ENCODE results near the gene JAKMIP2.

GRCh38 chr5:147552897-147553296, 229.6 kb downstream of the JAKMIP2 start:
- TF ChIP-seq CTCF (IDR thresholded peaks at IDR 0.05) (no peak), POLR2AphosphoS5 (IDR thresholded peaks at IDR 0.05; ENCODE audit: low read depth, low read length) (no peak), SIN3A (IDR thresholded peaks at IDR 0.05; ENCODE audit: borderline replicate concordance, insufficient read depth, low read depth, low read length) (no peak)
- TF ChIP-seq, protein P1, sequence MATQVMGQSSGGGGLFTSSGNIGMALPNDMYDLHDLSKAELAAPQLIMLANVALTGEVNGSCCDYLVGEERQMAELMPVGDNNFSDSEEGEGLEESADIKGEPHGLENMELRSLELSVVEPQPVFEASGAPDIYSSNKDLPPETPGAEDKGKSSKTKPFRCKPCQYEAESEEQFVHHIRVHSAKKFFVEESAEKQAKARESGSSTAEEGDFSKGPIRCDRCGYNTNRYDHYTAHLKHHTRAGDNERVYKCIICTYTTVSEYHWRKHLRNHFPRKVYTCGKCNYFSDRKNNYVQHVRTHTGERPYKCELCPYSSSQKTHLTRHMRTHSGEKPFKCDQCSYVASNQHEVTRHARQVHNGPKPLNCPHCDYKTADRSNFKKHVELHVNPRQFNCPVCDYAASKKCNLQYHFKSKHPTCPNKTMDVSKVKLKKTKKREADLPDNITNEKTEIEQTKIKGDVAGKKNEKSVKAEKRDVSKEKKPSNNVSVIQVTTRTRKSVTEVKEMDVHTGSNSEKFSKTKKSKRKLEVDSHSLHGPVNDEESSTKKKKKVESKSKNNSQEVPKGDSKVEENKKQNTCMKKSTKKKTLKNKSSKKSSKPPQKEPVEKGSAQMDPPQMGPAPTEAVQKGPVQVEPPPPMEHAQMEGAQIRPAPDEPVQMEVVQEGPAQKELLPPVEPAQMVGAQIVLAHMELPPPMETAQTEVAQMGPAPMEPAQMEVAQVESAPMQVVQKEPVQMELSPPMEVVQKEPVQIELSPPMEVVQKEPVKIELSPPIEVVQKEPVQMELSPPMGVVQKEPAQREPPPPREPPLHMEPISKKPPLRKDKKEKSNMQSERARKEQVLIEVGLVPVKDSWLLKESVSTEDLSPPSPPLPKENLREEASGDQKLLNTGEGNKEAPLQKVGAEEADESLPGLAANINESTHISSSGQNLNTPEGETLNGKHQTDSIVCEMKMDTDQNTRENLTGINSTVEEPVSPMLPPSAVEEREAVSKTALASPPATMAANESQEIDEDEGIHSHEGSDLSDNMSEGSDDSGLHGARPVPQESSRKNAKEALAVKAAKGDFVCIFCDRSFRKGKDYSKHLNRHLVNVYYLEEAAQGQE (IDR thresholded peaks at IDR 0.05; ENCODE audit: insufficient read depth in 1 of 2, low read depth in 2 of 2, low read length in 1 of 2) = no peak

All from Panc1 (cell line).